RWPE1 (cell line): Measurements from ENCODE around the gene SHC2.
"Not testable (repeated sequence)": the region's sequence is repeated elsewhere in the genome, so short reads cannot be mapped to it uniquely, and the experiment has no call there.

Experiments
- CTCF ChIA-PET: fragments of 350-600 bp; sonication (Branson Sonifier 250); formaldehyde crosslinking; extraction: SDS; loops from one replicate; lab custom pipeline; 2021; lab: Yijun Ruan, JAX
- POLR2A ChIA-PET: fragments of 400-600 bp; formaldehyde crosslinking; extraction: SDS; loops from one replicate; lab custom pipeline; 2020; ENCODE audit warnings: antibody characterized with exemption; ENCODE audit not compliant: low non-redundant PET; lab: Yijun Ruan, JAX
- DNase-seq: peaks from one replicate; pipeline ENCODE4 v3.0.0; 2012; ENCODE audit warnings: low spot score
- H3K27ac ChIP-seq: fragments of 450-650 bp; 2 replicates; pipeline ENCODE4 v1.5.1; 2017
- TF ChIP-seq, protein P1 (sequence below): fragments of 450-650 bp; conservative IDR thresholded peaks from 2 replicates; pipeline ENCODE4 v1.5.1; 2017; ENCODE audit warnings: low read depth, mild to moderate bottlenecking

The SHC2 gene

DNA sequence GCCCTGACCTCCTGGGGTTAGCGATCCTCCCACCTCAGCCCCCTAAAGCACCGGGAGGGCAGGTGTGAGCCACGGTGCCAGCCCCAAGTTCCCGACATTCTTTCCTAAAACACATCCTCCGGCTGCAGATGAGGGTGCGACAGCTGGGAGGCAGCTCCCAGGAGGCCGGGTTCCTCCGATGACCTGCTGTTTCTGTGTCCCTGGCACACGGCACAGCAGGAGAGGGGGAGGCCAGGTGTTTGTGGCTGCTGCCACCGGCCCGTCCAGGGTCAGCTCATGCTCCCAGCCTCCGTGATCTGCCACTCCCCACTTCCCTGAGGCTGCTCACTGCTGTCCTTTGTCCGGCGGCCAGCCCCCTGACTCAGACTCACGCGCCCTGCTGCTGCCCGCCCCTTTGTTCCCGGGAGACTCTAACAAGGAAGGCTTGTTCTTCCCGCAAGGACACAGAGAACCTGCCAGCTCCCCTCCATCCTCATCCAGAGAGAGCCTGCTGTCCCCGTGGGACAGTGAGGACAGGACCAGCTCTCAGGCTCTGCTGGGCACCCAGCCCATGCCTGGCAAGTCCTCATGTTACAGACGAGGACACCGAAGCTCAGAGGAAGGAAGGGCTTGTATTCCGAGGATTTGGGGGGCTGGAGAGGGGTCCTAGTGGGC lies 24.9 kb upstream of the SHC2 start:
- TF ChIP-seq, protein P1, sequence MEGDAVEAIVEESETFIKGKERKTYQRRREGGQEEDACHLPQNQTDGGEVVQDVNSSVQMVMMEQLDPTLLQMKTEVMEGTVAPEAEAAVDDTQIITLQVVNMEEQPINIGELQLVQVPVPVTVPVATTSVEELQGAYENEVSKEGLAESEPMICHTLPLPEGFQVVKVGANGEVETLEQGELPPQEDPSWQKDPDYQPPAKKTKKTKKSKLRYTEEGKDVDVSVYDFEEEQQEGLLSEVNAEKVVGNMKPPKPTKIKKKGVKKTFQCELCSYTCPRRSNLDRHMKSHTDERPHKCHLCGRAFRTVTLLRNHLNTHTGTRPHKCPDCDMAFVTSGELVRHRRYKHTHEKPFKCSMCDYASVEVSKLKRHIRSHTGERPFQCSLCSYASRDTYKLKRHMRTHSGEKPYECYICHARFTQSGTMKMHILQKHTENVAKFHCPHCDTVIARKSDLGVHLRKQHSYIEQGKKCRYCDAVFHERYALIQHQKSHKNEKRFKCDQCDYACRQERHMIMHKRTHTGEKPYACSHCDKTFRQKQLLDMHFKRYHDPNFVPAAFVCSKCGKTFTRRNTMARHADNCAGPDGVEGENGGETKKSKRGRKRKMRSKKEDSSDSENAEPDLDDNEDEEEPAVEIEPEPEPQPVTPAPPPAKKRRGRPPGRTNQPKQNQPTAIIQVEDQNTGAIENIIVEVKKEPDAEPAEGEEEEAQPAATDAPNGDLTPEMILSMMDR: no peak
- ChIA-PET CTCF (interaction anchor here (0.6 to 0.9 kb wide), 3 partner anchors 12 to 111 kb away, joined by 3 read pairs; no protein-coding TSS in a partner anchor), POLR2A (interaction anchor here (0.8 kb wide), 1 partner anchor 141 kb away, joined by 3 read pairs; the partner anchor contains the start of gene MIER2)
- no peak overlapping the region for H3K27ac ChIP-seq
- no peak for DNase-seq

DNA sequence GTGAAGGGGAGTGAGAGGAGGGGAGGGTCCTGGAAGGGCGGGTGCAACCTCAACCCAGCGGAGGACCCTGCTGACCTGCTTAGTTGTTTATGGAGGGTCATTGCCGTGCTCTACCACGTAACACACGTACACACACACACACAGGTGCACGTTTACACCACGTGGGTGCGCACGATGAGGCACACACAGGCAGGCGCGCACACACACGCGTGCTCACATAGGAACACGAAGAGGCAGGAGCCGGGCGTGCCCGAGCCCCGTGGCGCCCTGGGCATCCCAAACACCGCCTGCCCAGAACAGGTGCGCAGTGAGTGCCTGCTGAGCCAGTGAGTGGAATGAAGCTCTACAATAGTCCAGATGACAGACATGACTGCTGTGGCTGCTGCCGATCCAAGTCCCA lies 24.2 kb upstream of the SHC2 start:
- ChIA-PET POLR2A (interaction anchor here (0.8 kb wide), 1 partner anchor 140 kb away, joined by 3 read pairs; the partner anchor contains the start of gene MIER2), CTCF (interaction anchor here (0.6 kb wide), 1 partner anchor 110 kb away, joined by 3 read pairs; no protein-coding TSS in a partner anchor)
- TF ChIP-seq, protein P1: no peak
- DNase-seq: no peak
- no peak overlapping the region for H3K27ac ChIP-seq

DNA sequence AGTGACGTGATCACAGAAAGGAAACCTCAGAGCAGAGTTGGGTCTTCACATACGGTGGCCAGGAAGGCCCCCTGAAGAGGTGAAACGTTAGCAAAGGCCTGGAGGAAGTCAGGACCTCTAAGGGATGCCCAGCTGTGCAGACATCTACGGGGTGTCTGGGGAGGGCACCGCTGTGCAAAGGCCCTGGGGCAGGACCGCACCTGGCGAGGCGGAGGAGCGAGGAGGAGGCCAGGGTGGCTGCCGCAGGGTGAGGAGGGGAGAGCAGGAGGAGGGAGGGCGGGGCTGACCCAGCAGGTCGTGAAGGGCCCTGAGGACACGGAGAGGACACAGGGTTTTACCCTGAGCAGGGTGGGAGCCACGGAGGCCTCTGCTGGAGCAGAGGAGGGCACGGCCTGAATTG lies 23.7 kb upstream of the SHC2 start:
- POLR2A ChIA-PET: no interaction called here
- no peak overlapping the region for H3K27ac ChIP-seq
- no peak for DNase-seq
- TF ChIP-seq, protein P1: no peak
- CTCF ChIA-PET: no interaction called here

DNA sequence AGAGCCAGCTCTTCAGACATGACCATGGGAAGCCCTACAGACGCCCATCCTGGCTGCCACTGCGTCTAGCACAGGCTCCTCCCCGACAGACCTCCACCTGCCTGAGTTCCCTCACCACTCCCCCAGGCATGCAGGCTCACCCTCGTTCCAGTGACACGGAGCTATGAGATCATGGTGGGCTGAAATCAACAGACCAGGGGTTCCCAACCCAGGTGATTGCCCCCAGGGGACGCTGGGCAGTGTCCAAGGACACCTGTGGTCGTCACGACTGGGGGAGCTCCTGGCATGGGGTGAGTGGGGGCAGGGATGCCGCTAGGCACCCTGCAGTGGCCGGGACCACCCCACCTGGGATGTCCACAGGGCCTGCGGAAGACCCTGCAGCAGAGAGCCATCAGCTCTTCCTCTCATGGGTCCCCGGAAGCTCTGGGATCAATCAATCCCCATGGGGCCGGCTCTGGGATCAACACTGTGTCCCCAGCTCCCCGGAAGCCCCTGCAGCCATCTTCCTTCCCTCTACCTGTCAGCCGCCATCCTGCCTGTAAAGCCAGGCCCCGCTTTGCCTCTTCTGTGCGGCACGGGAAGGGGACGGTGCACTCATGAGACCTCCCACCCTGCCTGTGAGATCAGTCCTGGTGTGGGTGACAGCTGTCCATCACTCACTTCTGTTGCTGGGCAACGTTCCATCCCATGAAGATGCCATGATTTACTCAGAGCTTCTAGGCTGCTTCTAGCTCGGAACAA lies 22.7 kb upstream of the SHC2 start:
- DNase-seq: no peak
- TF ChIP-seq, protein P1: no peak
- ChIA-PET POLR2A (interaction anchor here (0.7 kb wide), 1 partner anchor 164 kb away, joined by 4 read pairs; no protein-coding TSS in a partner anchor), CTCF (interaction anchor here (0.6 kb wide), 1 partner anchor 99 kb away, joined by 3 read pairs; no protein-coding TSS in a partner anchor)
- no peak overlapping the region for H3K27ac ChIP-seq

DNA sequence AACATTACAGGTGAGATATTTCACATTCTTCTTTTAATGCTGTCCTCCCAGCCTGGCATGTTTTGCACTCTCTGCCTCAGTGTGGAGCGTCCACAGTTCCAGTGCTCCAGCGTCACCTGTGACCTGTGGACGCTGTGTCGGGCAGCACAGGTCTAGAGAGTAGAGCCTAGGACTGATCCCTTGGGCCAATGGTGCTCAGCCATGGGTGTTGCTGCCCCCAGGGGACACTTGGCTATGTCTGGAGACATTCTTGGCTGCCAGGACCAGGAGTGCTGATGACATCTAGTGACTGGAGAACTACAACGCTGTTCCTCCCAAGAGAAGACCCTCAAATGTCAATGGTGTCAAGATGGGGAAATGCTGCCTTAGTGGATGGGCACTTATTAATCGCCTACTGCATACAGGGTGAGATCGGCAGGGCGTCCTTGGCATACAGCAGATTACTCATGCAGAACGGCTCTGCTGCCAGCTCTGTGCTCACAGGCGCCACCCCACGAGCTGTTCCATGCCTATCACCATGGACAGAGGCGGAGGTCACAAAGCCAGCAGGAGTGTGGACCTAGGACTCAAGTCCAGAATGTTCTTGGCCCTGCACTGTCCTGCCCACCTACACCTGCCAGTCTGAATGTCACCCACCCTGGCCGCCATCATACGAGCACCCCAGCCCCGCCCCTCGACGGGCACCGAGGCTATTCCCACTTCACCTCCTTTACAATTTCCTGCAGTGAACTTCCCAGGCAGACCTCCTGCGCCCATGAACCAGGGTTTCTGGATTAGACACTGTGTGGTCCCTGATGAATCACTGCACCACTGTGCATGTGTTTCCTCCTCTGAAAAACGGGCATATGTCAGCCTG lies 21.6 kb upstream of the SHC2 start:
- TF ChIP-seq, protein P1: no peak
- DNase-seq: no peak
- H3K27ac ChIP-seq: no peak overlapping the region
- CTCF ChIA-PET: no interaction called here
- POLR2A ChIA-PET: no interaction called here

DNA sequence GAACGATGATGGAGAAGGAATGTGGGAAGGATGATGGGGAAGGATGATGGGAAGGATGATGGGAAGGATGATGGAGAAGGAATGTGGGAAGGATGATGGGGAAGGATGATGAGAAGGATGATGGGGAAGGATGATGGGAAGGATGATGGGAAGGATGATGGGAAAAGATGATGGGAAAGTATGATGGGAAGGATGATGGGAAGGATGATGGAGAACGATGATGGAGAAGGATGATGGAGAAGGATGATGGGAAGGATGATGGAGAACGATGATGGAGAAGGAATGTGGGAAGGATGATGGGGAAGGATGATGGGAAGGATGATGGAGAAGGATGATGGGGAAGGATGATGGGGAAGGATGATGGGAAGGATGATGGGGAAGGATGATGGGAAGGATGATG lies 20.3 kb upstream of the SHC2 start:
- CTCF ChIA-PET, POLR2A ChIA-PET, DNase-seq, H3K27ac ChIP-seq: not testable (repeated sequence)
